Mesenchymal stem cell (in vitro differentiated cells and primary cell): ENCODE measurements around the gene C16orf82.

Experiments used
- DNase-seq: peaks from one replicate; pipeline ENCODE4 v3.0.0-alpha.2; 2013
- H2AFZ ChIP-seq: one replicate; pipeline ENCODE4 v1.6.1; 2013; ENCODE audit warnings: low read depth, mild to moderate bottlenecking, control low read depth, inconsistent platforms, low read length, moderate library complexity
- H2AK5ac ChIP-seq: 2 replicates; pipeline ENCODE4 v1.6.1; 2013; ENCODE audit warnings: low read length, moderate library complexity, mild to moderate bottlenecking, inconsistent platforms; ENCODE audit not compliant: severe bottlenecking
- H2BK120ac ChIP-seq: one replicate; pipeline ENCODE4 v1.6.1; 2013; ENCODE audit warnings: low read depth, mild to moderate bottlenecking, inconsistent platforms, low read length, moderate library complexity
- H2BK12ac ChIP-seq, 2 experiments: one replicate each; pipeline ENCODE4 v1.6.1; 2013; ENCODE audit warnings: inconsistent platforms in 2 of 2, low read length in 2 of 2, mild to moderate bottlenecking in 2 of 2, moderate library complexity in 2 of 2, control low read depth in 1 of 2
- H2BK15ac ChIP-seq: one replicate; pipeline ENCODE4 v1.6.1; 2013; ENCODE audit warnings: mild to moderate bottlenecking, low read depth, inconsistent platforms; ENCODE audit not compliant: poor library complexity, severe bottlenecking
- H2BK5ac ChIP-seq: 2 replicates; pipeline ENCODE4 v1.6.1; 2013; ENCODE audit warnings: low read depth, mild to moderate bottlenecking, low read length, control low read depth, inconsistent platforms; ENCODE audit not compliant: poor library complexity, severe bottlenecking
- H3K14ac ChIP-seq, 2 experiments: one replicate each; pipeline ENCODE4 v1.6.1; 2013; ENCODE audit warnings: inconsistent platforms in 2 of 2, low read length in 2 of 2, control low read depth in 1 of 2, mild to moderate bottlenecking in 1 of 2, moderate library complexity in 1 of 2
- H3K18ac ChIP-seq, 2 experiments: one replicate each; pipeline ENCODE4 v1.6.1; 2013; ENCODE audit warnings: inconsistent platforms in 2 of 2, low read length in 2 of 2, control low read depth in 1 of 2, low read depth in 1 of 2, mild to moderate bottlenecking in 1 of 2
- H3K23ac ChIP-seq, 2 experiments: one replicate each; pipeline ENCODE4 v1.6.1; 2013; ENCODE audit warnings: inconsistent platforms in 2 of 2, low read length in 2 of 2, mild to moderate bottlenecking in 2 of 2, moderate library complexity in 2 of 2, control low read depth in 1 of 2
- H3K27ac ChIP-seq: 2 replicates; pipeline ENCODE4 v1.5.1; 2013; ENCODE audit warnings: mild to moderate bottlenecking, moderate library complexity, low read length, control low read depth, inconsistent platforms; ENCODE audit not compliant: poor library complexity, severe bottlenecking
- H3K27me3 ChIP-seq, 2 experiments: 2 replicates each; pipeline versions ENCODE4 v1.6.1 to v1.7.0; 2013; ENCODE audit warnings: low read length in 2 of 2, mild to moderate bottlenecking in 2 of 2, moderate library complexity in 2 of 2, control low read depth in 1 of 2, inconsistent platforms in 1 of 2; ENCODE audit not compliant: control insufficient read depth in 1 of 2, insufficient read depth in 1 of 2
- H3K36me3 ChIP-seq, 2 experiments: 2 replicates each; pipeline versions ENCODE4 v1.6.1 to v1.7.0; 2013; ENCODE audit warnings: low read length in 2 of 2, control low read depth in 1 of 2, inconsistent platforms in 1 of 2, low read depth in 1 of 2, mild to moderate bottlenecking in 1 of 2; ENCODE audit not compliant: insufficient read depth in 2 of 2, control insufficient read depth in 1 of 2
- H3K4ac ChIP-seq, 2 experiments: one replicate each; pipeline ENCODE4 v1.6.1; 2013; ENCODE audit warnings: inconsistent platforms in 2 of 2, low read length in 2 of 2, mild to moderate bottlenecking in 2 of 2, moderate library complexity in 2 of 2, control low read depth in 1 of 2, low read depth in 1 of 2
- H3K4me1 ChIP-seq: 2 replicates; pipeline ENCODE4 v1.6.1; 2013; ENCODE audit warnings: low read depth, low read length, control low read depth; ENCODE audit not compliant: control insufficient read depth, insufficient read depth
- H3K4me2 ChIP-seq: 2 replicates; pipeline ENCODE4 v1.6.1; 2013; ENCODE audit warnings: low read length, mild to moderate bottlenecking, inconsistent platforms; ENCODE audit not compliant: poor library complexity, severe bottlenecking
- H3K4me3 ChIP-seq, 2 experiments: 2 replicates each; pipeline versions ENCODE4 v1.5.1 to v1.7.0; 2013; ENCODE audit warnings: low read length in 2 of 2, mild to moderate bottlenecking in 2 of 2, control low read depth in 1 of 2, low read depth in 1 of 2; ENCODE audit not compliant: insufficient read depth in 1 of 2
- H3K79me1 ChIP-seq: replicated peaks from 2 replicates; pipeline ENCODE4 v1.6.1; 2013; ENCODE audit warnings: mild to moderate bottlenecking, control low read depth, low read length, inconsistent platforms; ENCODE audit not compliant: poor library complexity, severe bottlenecking
- H3K9ac ChIP-seq: 2 replicates; pipeline ENCODE4 v1.7.0; 2013; ENCODE audit warnings: mild to moderate bottlenecking, low read length, moderate library complexity
- H3K9me3 ChIP-seq: 2 replicates; pipeline ENCODE4 v1.7.0; 2013; ENCODE audit warnings: mild to moderate bottlenecking, low read length; ENCODE audit not compliant: control insufficient read depth
- H4K8ac ChIP-seq: one replicate; pipeline ENCODE4 v1.6.1; 2013; ENCODE audit warnings: inconsistent platforms, mild to moderate bottlenecking, low read length, moderate library complexity
- H4K91ac ChIP-seq: one replicate; pipeline ENCODE4 v1.6.1; 2013; ENCODE audit warnings: mild to moderate bottlenecking, low read length, inconsistent platforms
- WGBS: methylation state at CpG from one replicate; pipeline ENCODE4 v1.1.7; 2013; ENCODE audit warnings: mixed read lengths; 5-methylcytosine and 5-hydroxymethylcytosine counted together

Gene C16orf82

GRCh38 chr16:27106305-27106704 lies 39.6 kb downstream of the C16orf82 start:
- no peak overlapping the region for H2AFZ ChIP-seq
- no peak overlapping the region for H3K4ac ChIP-seq
- H2BK12ac ChIP-seq: no peak overlapping the region
- H3K36me3 ChIP-seq: no peaks in the 10 kb centered on the region
- 87% methylated on average over 3 of the region's 6 CpGs for WGBS
- H3K4me3 ChIP-seq: no peak overlapping the region
- H2BK120ac ChIP-seq: no peak overlapping the region
- H3K23ac ChIP-seq: no peak overlapping the region
- peaks cover 5% of the 10 kb centered on the region for H3K4me1 ChIP-seq
- H3K18ac ChIP-seq: peak overlapping the region in 1 of 2 experiments; percentile 34
- H2AK5ac ChIP-seq: no peak overlapping the region
- no peak overlapping the region for H2BK5ac ChIP-seq
- DNase-seq: no peak
- H3K9ac ChIP-seq: no peak overlapping the region
- H3K9me3 ChIP-seq: peaks cover 4% of the 10 kb centered on the region
- peaks cover 5 to 6% of the 10 kb centered on the region in 2 experiments for H3K27me3 ChIP-seq
- no peak overlapping the region for H3K4me2 ChIP-seq
- no peak overlapping the region for H3K14ac ChIP-seq
- H3K27ac ChIP-seq: no peak overlapping the region
- H4K91ac ChIP-seq: no peak overlapping the region
- no peak overlapping the region for H4K8ac ChIP-seq
- H2BK15ac ChIP-seq: no peak overlapping the region
- no peaks in the 10 kb centered on the region for H3K79me1 ChIP-seq

- Histone ChIP-seq H3K4ac (no peak overlapping the region), H3K23ac (no peak overlapping the region), H4K91ac (no peak overlapping the region), H3K4me1 (peaks cover 5% of the 10 kb centered on the region), H3K27ac (no peak overlapping the region), H3K36me3 (no peaks in the 10 kb centered on the region), H2AFZ (no peak overlapping the region), H3K9ac (no peak overlapping the region), H2AK5ac (no peak overlapping the region), H4K8ac (no peak overlapping the region), H2BK12ac (no peak overlapping the region), H3K4me2 (no peak overlapping the region), H2BK5ac (no peak overlapping the region), H3K14ac (no peak overlapping the region), H3K9me3 (peaks cover 4% of the 10 kb centered on the region), H2BK120ac (no peak overlapping the region), H3K4me3 (no peak overlapping the region), H3K79me1 (no peaks in the 10 kb centered on the region), H3K18ac (no peak overlapping the region), H3K27me3 (peaks cover 5 to 6% of the 10 kb centered on the region in 2 experiments), H2BK15ac (no peak overlapping the region)
- no peak for DNase-seq
- 33% methylated on average over 6 of the region's 7 CpGs for WGBS
Observed at GRCh38 chr16:27107185-27107592, 40.5 kb downstream of the C16orf82 start.

GRCh38 chr16:27108051-27108770 lies 41.5 kb downstream of the C16orf82 start:
- Histone ChIP-seq H2BK120ac (no peak overlapping the region), H2BK5ac (no peak overlapping the region)

GRCh38 chr16:27108826-27109665 lies 42.3 kb downstream of the C16orf82 start:
- Histone ChIP-seq H2BK5ac (no peak overlapping the region), H2AK5ac (no peak overlapping the region), H3K4ac (no peak overlapping the region), H2BK12ac (no peak overlapping the region), H4K91ac (no peak overlapping the region), H3K9me3 (peaks cover under 1% of the 10 kb centered on the region), H3K23ac (no peak overlapping the region), H3K14ac (no peak overlapping the region), H3K4me3 (peak overlapping the region; percentile 14 to 70), H3K9ac (peak overlapping the region; percentile 79), H3K18ac (no peak overlapping the region), H3K36me3 (no peaks in the 10 kb centered on the region), H2BK15ac (no peak overlapping the region), H2BK120ac (peak overlapping the region; percentile 34), H2AFZ (peak overlapping the region; percentile 46), H4K8ac (peak overlapping the region; percentile 49), H3K4me1 (peaks cover 5% of the 10 kb centered on the region), H3K79me1 (no peaks in the 10 kb centered on the region), H3K27me3 (peaks cover 5 to 16% of the 10 kb centered on the region in 2 experiments), H3K4me2 (peak overlapping the region; percentile 78), H3K27ac (no peak overlapping the region)
- no peak for DNase-seq
- WGBS: 67% methylated on average over 17 of the region's 17 CpGs

More at GRCh38 chr16:27108051-27108770, 41.5 kb downstream of the C16orf82 start:
- Histone ChIP-seq H3K9ac (no peak overlapping the region), H3K27ac (no peak overlapping the region), H2AFZ (no peak overlapping the region), H2BK15ac (no peak overlapping the region), H2BK12ac (no peak overlapping the region), H3K79me1 (no peaks in the 10 kb centered on the region), H3K4me1 (peaks cover 5% of the 10 kb centered on the region), H3K23ac (no peak overlapping the region), H3K9me3 (peaks cover 4% of the 10 kb centered on the region), H3K4ac (no peak overlapping the region), H3K4me2 (no peak overlapping the region), H4K8ac (no peak overlapping the region), H2AK5ac (no peak overlapping the region), H3K14ac (no peak overlapping the region), H4K91ac (no peak overlapping the region), H3K36me3 (no peaks in the 10 kb centered on the region), H3K18ac (no peak overlapping the region), H3K4me3 (no peak overlapping the region), H3K27me3 (peaks cover 5 to 9% of the 10 kb centered on the region in 2 experiments)
- DNase-seq: no peak
- 94% methylated on average over 11 of the region's 13 CpGs for WGBS
